Activated T-cell treated with anti-CD3 and anti-CD28 coated beads, Interleukin-2, amount 50 U/mL, for 24 hours (primary cell): ENCODE results near the gene CPHXL.

Experiments used
- DNase-seq: peaks from one replicate; pipeline ENCODE4 v3.0.0-alpha.2; 2020
- H3K27ac Mint-ChIP-seq: 2 replicates; pipeline ENCODE4 v1.8.0; 2020; ENCODE audit warnings: mild to moderate bottlenecking, mixed read lengths
- H3K27me3 Mint-ChIP-seq: 2 replicates; pipeline ENCODE4 v1.8.0; 2020; ENCODE audit warnings: mixed read lengths
- H3K36me3 Mint-ChIP-seq: 2 replicates; pipeline ENCODE4 v1.8.0; 2020; ENCODE audit warnings: low read depth, mixed read lengths
- H3K4me1 Mint-ChIP-seq: 2 replicates; pipeline ENCODE4 v1.8.0; 2020; ENCODE audit warnings: low read depth, mixed read lengths
- H3K4me3 Mint-ChIP-seq: 2 replicates; pipeline ENCODE4 v1.8.0; 2020; ENCODE audit warnings: mild to moderate bottlenecking, moderate library complexity, mixed read lengths
- H3K9me3 Mint-ChIP-seq: 2 replicates; pipeline ENCODE4 v1.8.0; 2020; ENCODE audit warnings: mixed read lengths

Gene CPHXL

GRCh38 chr16:75667503-75667902, 58.8 kb downstream of the CPHXL start:
- Mint-ChIP-seq H3K4me3 (no peak overlapping the region), H3K36me3 (no peaks in the 10 kb centered on the region), H3K9me3 (no peaks in the 10 kb centered on the region), H3K4me1 (no peaks in the 10 kb centered on the region), H3K27me3 (no peaks in the 10 kb centered on the region), H3K27ac (no peak overlapping the region)
- DNase-seq: no peak
